Spinal cord (tissue), 10 donors: ENCODE measurements around the gene DDIT4L. TPM values are rescaled to one million over a fixed set of nuclear protein-coding genes. Genes with fewer than 3 reads are reported as not detected.

Source experiments
- DNase-seq, 6 donors: peaks; one replicate each; pipeline versions ENCODE4 v3.0.0 to v3.0.0-alpha.2; 2013 to 2015; ENCODE audit warnings: low spot score in 6 of 6, low read depth in 4 of 6
- H3K27ac ChIP-seq: one replicate; pipeline ENCODE4 v1.5.1; 2013; ENCODE audit warnings: low read depth, low read length, control low read depth
- H3K27me3 ChIP-seq: one replicate; pipeline ENCODE4 v1.6.1; 2013; ENCODE audit warnings: low read length; ENCODE audit not compliant: control insufficient read depth, insufficient read depth
- H3K36me3 ChIP-seq: one replicate; pipeline ENCODE4 v1.6.1; 2013; ENCODE audit warnings: low read length; ENCODE audit not compliant: control insufficient read depth, insufficient read depth
- H3K4me1 ChIP-seq: one replicate; pipeline ENCODE4 v1.6.1; 2013; ENCODE audit warnings: low read length; ENCODE audit not compliant: control insufficient read depth, insufficient read depth
- H3K4me3 ChIP-seq: one replicate; pipeline ENCODE4 v1.5.1; 2013; ENCODE audit warnings: low read depth, low read length, control low read depth
- H3K9me3 ChIP-seq: one replicate; pipeline ENCODE4 v1.6.1; 2013; ENCODE audit warnings: low read length; ENCODE audit not compliant: control insufficient read depth, insufficient read depth
- WGBS: methylation state at CpG from one replicate; pipeline ENCODE4 v1.1.5; 2013; ENCODE audit warnings: missing lambda C conversion rate; ENCODE audit not compliant: insufficient coverage; 5-methylcytosine and 5-hydroxymethylcytosine counted together
- polyA plus RNA-seq, 2 donors: library from polyadenylated mRNA; unstranded; fragments of 120-200 nt; gene quantifications; one replicate each; pipeline ENCODE4 v1.2.1, GENCODE V29; 2013; ENCODE audit not compliant: insufficient read length in 2 of 2
- total RNA-seq, 2 donors: library from RNA; depleted of rRNA in 1 of 2; stranded (reverse); fragments of 120-200 nt in 1 of 2; fragments of >200 nt in 1 of 2; gene quantifications; one replicate each; pipeline versions ENCODE4 v1.2.3 to v1.2.4, GENCODE V29; 2013 to 2014
- donor health status: healthy.

The DDIT4L gene
- total and polyA plus RNA-seq, 4 donors: 4.3 to 7.4 (median 4.8) TPM

DNA sequence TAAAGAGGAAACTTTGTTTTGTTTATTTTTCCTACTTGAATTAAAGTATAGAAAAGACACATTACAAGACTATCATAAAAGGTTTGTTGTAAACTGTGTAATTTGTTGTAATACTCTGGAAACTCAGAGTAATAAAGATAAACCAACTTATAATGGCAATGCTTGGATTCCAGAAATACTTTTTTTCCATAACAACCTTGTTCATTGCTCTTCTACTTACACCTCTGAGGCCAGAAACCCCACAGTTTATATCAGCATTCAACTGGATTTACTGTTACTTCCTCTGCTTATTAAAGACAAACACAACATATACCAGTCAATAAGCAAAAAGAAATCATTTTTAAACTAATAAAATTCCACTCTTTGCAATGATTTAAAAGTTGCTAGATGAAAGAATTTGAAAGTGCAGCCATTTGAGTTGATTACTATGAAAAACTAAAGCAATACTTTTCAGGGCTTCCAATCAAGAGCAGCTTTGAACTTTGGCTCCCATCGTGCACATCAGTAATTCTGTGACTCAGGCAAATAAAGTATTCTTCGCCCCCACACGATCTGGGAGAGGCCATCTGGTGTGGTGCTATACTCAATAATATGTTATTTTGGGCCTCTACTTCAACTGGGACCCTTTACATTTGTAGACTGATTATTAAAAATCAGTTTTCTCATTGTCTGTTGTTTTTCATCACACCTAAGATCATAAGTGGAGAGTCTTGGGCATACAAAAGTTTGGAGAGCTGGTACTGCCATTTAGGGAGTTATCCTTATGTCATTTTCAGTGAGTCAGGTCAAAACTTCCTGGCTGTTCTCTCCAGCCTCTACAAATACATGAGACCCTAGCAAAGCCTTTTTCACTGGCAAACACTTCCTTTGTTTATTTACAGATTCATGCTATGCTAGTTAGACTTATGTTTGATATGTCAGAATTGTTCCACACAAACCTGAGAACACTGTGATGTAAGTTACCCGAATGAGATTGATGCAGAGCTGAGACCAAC, 20.5 kb downstream of the DDIT4L start:
- Histone ChIP-seq H3K27ac (no peak overlapping the region), H3K9me3 (no peaks in the 10 kb centered on the region), H3K4me1 (no peaks in the 10 kb centered on the region), H3K4me3 (no peak overlapping the region), H3K36me3 (no peaks in the 10 kb centered on the region), H3K27me3 (no peaks in the 10 kb centered on the region)
- no CpG with 5 or more reads among the region's 4 CpGs for WGBS
- peak in 1 of 6 donors; percentile 74 for DNase-seq

DNA sequence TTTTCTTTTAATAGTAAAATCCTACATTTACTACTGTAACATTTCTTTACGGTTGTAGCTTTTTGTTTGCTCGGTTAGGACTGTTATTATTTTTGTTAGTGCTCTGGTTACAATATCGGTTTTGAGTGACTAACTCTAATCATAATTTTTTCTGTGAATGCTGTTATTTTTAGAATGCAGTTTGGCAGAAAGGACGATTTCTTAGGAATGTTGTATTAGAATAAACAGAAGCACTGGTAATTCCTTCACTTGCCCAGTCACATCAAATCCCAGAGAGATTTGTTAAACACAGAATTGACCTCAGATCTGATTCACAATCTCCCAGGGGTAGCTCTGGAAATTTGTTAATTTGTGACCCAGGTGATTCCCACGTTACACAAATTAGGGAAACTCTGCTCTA, 21.7 kb downstream of the DDIT4L start:
- Histone ChIP-seq H3K27me3 (no peaks in the 10 kb centered on the region), H3K27ac (no peak overlapping the region), H3K36me3 (no peaks in the 10 kb centered on the region), H3K9me3 (no peaks in the 10 kb centered on the region), H3K4me1 (no peaks in the 10 kb centered on the region), H3K4me3 (no peak overlapping the region)
- no peak for DNase-seq
- WGBS: no CpG with 5 or more reads among the region's 5 CpGs

GRCh38 chr4:100166297-100167039, 23.8 kb downstream of the DDIT4L start:
- no peak overlapping the region for H3K27ac ChIP-seq
- no peak overlapping the region for H3K4me3 ChIP-seq
- H3K27me3 ChIP-seq: no peaks in the 10 kb centered on the region
- DNase-seq: no peak
- H3K36me3 ChIP-seq: no peaks in the 10 kb centered on the region
- H3K4me1 ChIP-seq: no peaks in the 10 kb centered on the region
- 57% methylated on average over 3 of the region's 8 CpGs for WGBS
- H3K9me3 ChIP-seq: peaks cover 2% of the 10 kb centered on the region

DNA sequence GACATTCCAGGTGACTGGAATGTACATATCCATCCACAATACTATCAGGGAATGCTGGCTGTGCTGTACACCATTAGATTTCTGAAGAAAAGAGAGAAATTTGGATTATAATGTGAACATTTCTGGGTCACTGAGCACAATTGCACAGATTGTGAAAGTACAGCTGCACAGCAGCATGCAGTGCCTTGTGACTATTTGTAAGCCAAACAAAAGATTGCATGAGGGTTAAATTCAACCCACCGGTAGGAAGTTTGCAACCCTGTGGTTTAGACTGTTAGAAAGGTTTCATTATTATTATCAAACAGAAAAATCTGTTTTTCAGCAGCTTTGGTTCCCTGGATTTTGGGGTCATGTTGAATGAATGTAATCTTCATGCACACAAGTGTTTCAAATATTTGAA, 24.5 kb downstream of the DDIT4L start:
- H3K27me3 ChIP-seq: no peaks in the 10 kb centered on the region
- WGBS: no CpG with 5 or more reads among the region's 1 CpG
- no peak overlapping the region for H3K27ac ChIP-seq
- H3K9me3 ChIP-seq: peaks cover 2% of the 10 kb centered on the region
- H3K36me3 ChIP-seq: no peaks in the 10 kb centered on the region
- DNase-seq: no peak
- H3K4me1 ChIP-seq: no peaks in the 10 kb centered on the region
- no peak overlapping the region for H3K4me3 ChIP-seq

GRCh38 chr4:100164808-100165760, 25.2 kb downstream of the DDIT4L start:
- H3K36me3 ChIP-seq: no peaks in the 10 kb centered on the region
- H3K27ac ChIP-seq: no peak overlapping the region
- H3K4me3 ChIP-seq: no peak overlapping the region
- H3K27me3 ChIP-seq: no peaks in the 10 kb centered on the region
- no peak for DNase-seq
- WGBS: no CpG with 5 or more reads among the region's 6 CpGs
- H3K9me3 ChIP-seq: peaks cover 2% of the 10 kb centered on the region
- no peaks in the 10 kb centered on the region for H3K4me1 ChIP-seq

- no peak overlapping the region for H3K27ac ChIP-seq
- no peak for DNase-seq
- WGBS: 100% methylated on average over 2 of the region's 3 CpGs
- peaks cover 2% of the 10 kb centered on the region for H3K9me3 ChIP-seq
- H3K27me3 ChIP-seq: no peaks in the 10 kb centered on the region
- no peaks in the 10 kb centered on the region for H3K36me3 ChIP-seq
- no peaks in the 10 kb centered on the region for H3K4me1 ChIP-seq
- H3K4me3 ChIP-seq: no peak overlapping the region
Measured at GRCh38 chr4:100162027-100162685, 28.1 kb downstream of the DDIT4L start.

DNA sequence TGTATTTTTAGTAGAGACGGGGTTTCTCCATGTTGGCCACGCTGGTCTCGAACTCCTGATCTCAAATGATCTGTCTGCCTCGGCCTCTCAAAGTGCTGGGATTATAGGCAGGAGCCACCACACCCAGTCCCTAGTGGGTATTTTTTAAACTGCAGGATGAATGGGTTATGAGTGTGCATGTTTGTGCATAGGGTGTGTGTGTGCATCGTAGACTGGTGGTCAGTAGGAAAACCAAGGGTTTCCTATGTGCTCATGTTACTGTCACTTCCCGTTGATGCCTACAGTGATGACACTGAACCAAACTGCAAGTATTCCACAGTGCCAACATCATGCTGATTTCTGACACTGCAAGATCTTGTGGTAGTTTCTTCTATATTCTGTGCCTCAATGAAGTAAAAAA, 41.1 kb downstream of the DDIT4L start:
- Histone ChIP-seq H3K4me3 (no peak overlapping the region), H3K27ac (no peak overlapping the region), H3K9me3 (no peaks in the 10 kb centered on the region), H3K4me1 (no peaks in the 10 kb centered on the region), H3K27me3 (no peaks in the 10 kb centered on the region), H3K36me3 (no peaks in the 10 kb centered on the region)
- DNase-seq: no peak
- 93% methylated on average over 4 of the region's 6 CpGs for WGBS

DNA sequence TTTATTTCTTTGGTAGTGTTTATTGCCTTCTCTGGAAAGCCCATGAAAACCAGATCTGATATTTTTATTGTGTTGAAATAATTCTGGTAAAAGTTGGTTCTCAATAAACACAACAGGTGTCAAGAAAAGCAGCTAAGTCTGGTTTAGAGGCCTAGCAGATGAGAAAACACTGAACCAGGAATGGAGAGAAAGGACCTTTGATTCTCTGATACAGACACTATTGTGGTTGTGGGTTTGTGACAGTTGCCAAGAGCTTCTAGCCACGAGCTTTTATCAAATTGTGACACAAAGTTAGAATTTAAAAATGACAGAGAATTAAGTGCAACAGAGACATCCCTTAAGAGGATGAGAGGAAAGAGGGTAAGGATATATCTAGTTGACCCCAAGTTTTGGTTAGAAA, 42.6 kb downstream of the DDIT4L start:
- Histone ChIP-seq H3K4me1 (no peaks in the 10 kb centered on the region), H3K9me3 (no peaks in the 10 kb centered on the region), H3K27me3 (no peaks in the 10 kb centered on the region), H3K36me3 (no peaks in the 10 kb centered on the region), H3K4me3 (no peak overlapping the region), H3K27ac (no peak overlapping the region)
- WGBS: no CpG with 5 or more reads among the region's 1 CpG
- no peak for DNase-seq

- no CpG with 5 or more reads among the region's 1 CpG for WGBS
- no peak for DNase-seq
- Histone ChIP-seq H3K9me3 (no peaks in the 10 kb centered on the region), H3K4me3 (no peak overlapping the region), H3K4me1 (no peaks in the 10 kb centered on the region), H3K36me3 (no peaks in the 10 kb centered on the region), H3K27me3 (no peaks in the 10 kb centered on the region), H3K27ac (no peak overlapping the region)
Measured at GRCh38 chr4:100147198-100147597, 43.1 kb downstream of the DDIT4L start.
